Measurements from ENCODE around the gene DPYD.
"Not testable (repeated sequence)": the region's sequence is repeated elsewhere in the genome, so short reads cannot be mapped to it uniquely, and the experiment has no call there.

The DPYD gene

DNA sequence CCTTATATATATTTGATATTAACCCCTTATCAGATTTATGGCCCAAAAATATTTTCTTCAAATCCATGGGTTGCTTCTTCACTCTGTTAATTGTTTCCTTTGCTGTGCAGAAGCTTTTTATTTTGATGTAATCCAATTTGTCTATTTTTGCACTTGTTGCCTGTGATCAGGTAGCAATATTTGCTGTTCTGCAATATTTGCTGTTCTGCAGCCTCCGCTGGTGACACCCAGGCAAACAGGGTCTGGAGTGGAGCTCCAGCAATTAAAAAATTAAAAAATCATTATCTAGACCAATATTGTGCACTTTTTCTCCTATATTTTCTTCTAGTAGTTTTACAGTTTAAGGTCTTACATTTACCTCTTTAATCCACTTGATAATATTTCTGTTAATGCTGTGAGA, 564.5 kb downstream of the DPYD start:
- POLR2A ChIA-PET (ENCODE audit: low non-redundant PET) = no interaction called here
- CTCF ChIA-PET = interaction anchor here (0.5 to 0.7 kb wide), 3 partner anchors 50 to 567 kb away, joined by 3 read pairs; no protein-coding TSS in a partner anchor
- no peak overlapping the region for H3K27ac ChIP-seq
- TF ChIP-seq CTCF (conservative IDR thresholded peaks at IDR 0.05; ENCODE audit: low read depth) = no peak
- DNase-seq (ENCODE audit: low spot score) = no peak

GRCh38 chr1:97352936-97353382, 567.9 kb downstream of the DPYD start:
- no peak for DNase-seq (ENCODE audit: low spot score)
- TF ChIP-seq CTCF (conservative IDR thresholded peaks at IDR 0.05; ENCODE audit: low read depth) = no peak
- CTCF ChIA-PET = no interaction called here
- no peak overlapping the region for H3K27ac ChIP-seq
- POLR2A ChIA-PET (ENCODE audit: low non-redundant PET) = no interaction called here

DNA sequence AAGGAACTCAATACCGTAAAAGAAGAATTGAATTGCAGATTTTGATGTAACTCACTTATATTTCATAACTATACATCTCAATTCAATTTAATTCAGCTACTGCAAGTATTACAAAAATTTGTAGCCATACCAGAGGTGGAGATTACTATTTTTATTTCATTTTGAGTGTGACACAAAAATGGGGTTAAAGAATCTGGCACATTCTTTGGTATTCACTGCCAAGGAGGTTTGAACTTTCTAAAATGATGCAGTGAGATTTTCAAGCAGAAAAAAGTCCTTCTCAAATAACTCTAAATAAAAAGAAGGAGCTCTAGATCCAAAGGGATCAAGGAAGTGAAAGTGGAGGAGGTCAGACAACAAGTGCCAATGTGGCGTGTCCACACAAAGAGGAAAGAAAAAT, 569.0 kb downstream of the DPYD start:
- ChIA-PET CTCF (no interaction called here), POLR2A (ENCODE audit: low non-redundant PET) (no interaction called here)
- DNase-seq (ENCODE audit: low spot score) = no peak
- no peak overlapping the region for H3K27ac ChIP-seq
- no peak for TF ChIP-seq CTCF (conservative IDR thresholded peaks at IDR 0.05; ENCODE audit: low read depth)

DNA sequence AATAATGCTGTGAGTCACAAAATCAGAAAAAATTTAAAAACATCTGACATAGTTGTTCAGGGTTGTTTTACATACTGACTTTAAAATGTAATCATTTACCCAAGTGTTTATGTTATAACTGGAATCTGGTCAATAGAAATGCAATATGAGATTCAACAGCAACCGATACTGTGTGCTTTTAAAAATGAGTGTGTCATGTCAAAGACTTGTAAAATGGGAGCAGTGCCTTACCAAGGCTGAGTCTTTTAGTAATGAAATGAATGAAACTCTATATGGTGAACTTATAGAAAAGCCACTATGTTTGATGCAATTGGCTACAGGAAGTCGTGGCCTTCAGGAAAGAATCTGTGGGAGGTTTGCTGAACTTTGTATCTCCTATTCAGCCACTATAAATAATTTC, 570.2 kb downstream of the DPYD start:
- no peak for TF ChIP-seq CTCF (conservative IDR thresholded peaks at IDR 0.05; ENCODE audit: low read depth)
- CTCF ChIA-PET = interaction anchor here (0.7 kb wide), 1 partner anchor 71 kb away, joined by 8 read pairs; no protein-coding TSS in a partner anchor
- POLR2A ChIA-PET (ENCODE audit: low non-redundant PET) = no interaction called here
- no peak overlapping the region for H3K27ac ChIP-seq
- no peak for DNase-seq (ENCODE audit: low spot score)

- DNase-seq (ENCODE audit: low spot score) = no peak
- no peak for TF ChIP-seq CTCF (conservative IDR thresholded peaks at IDR 0.05; ENCODE audit: low read depth)
- no peak overlapping the region for H3K27ac ChIP-seq
- ChIA-PET CTCF (no interaction called here), POLR2A (ENCODE audit: low non-redundant PET) (no interaction called here)
These were observed 570.6 kb downstream of the DPYD start for GRCh38 chr1:97350241-97350640.

DNA sequence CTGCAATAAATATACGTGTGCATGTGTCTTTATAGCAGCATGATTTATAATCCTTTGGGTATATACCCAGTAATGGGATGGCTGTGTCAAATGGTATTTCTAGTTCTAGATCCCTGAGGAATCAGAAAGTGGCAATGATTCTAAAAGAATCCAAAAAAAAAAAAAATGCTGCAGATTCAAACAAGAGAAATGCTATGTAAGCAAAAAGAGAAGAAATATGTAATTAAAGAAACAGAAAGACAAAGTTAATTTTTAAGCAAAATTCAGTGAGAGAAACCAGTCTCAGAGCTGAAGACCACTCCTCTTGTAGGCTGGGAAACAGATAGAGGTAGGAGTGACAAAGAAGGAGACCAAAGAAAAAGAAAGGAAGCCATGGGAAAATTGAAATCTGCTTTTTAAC, 571.0 kb downstream of the DPYD start:
- POLR2A ChIA-PET (ENCODE audit: low non-redundant PET); CTCF ChIA-PET; DNase-seq (ENCODE audit: low spot score); H3K27ac ChIP-seq: not testable (repeated sequence)

- DNase-seq (ENCODE audit: low spot score) = no peak
- CTCF ChIA-PET = no interaction called here
- no peak for TF ChIP-seq CTCF (conservative IDR thresholded peaks at IDR 0.05; ENCODE audit: low read depth)
- POLR2A ChIA-PET (ENCODE audit: low non-redundant PET) = no interaction called here
- H3K27ac ChIP-seq = no peak overlapping the region
These were observed 572.1 kb downstream of the DPYD start for GRCh38 chr1:97348599-97349265.
